ENCODE data around the gene EFCAB12.

GRCh38 chr3:129389572-129389937 is 38.9 kb downstream of the EFCAB12 start:
- TF ChIP-seq SALL1 (CRISPR knock-in tag; IDR thresholded peaks at IDR 0.05) (no peak), EZH2 (conservative IDR thresholded peaks at IDR 0.05; ENCODE audit: low read depth, low read length) (no peak)

Data from HepG2 (cell line).